H1 (cell line): ENCODE measurements around the gene MAPK13. TPM values are rescaled to one million over a fixed set of nuclear protein-coding genes. Genes with fewer than 3 reads are reported as not detected.

ENCODE experiments used
- CTCF ChIA-PET: fragments of 300-600 bp; sonication (Branson Sonifier 250); formaldehyde crosslinking; loops from one replicate; lab custom pipeline; 2021; ENCODE audit not compliant: partially characterized antibody; lab: Charles Lee
- POLR2A ChIA-PET: fragments of 300-600 bp; sonication (Branson Sonifier 250); formaldehyde crosslinking; loops from one replicate; lab custom pipeline; 2021; ENCODE audit warnings: inconsistent platforms; ENCODE audit not compliant: partially characterized antibody; lab: Charles Lee
- DNase-seq, 2 experiments: peaks; one replicate each; pipeline versions ENCODE4 v3.0.0 to v3.0.0-alpha.2; 2010 to 2022; ENCODE audit warnings: low spot score in 2 of 2, low read depth in 1 of 2, mixed read lengths in 1 of 2
- FAIRE-seq: peaks from 2 replicates; lab custom pipeline; 2011; peaks lifted over from hg19 to GRCh38; lab: Jason Lieb, UNC
- H2AFZ ChIP-seq: 2 replicates; pipeline ENCODE4 v1.8.1; 2012; ENCODE audit warnings: low read length, inconsistent platforms
- H2AK5ac ChIP-seq: 2 replicates; pipeline ENCODE4 v1.6.1; 2013; ENCODE audit warnings: low read depth, low read length
- H2BK120ac ChIP-seq: replicated peaks from 2 replicates; pipeline ENCODE3; 2013; ENCODE audit warnings: low read depth, low read length, inconsistent platforms
- H2BK12ac ChIP-seq: 2 replicates; pipeline ENCODE4 v1.6.1; 2013; ENCODE audit warnings: low read depth, low read length
- H2BK15ac ChIP-seq: 2 replicates; pipeline ENCODE4 v1.6.1; 2013; ENCODE audit warnings: low read length
- H2BK20ac ChIP-seq: 2 replicates; pipeline ENCODE4 v1.6.1; 2013; ENCODE audit warnings: low read length
- H2BK5ac ChIP-seq: 2 replicates; pipeline ENCODE4 v1.6.1; 2013; ENCODE audit warnings: low read depth, low read length
- H3K14ac ChIP-seq: 2 replicates; pipeline ENCODE4 v1.6.1; 2013; ENCODE audit warnings: inconsistent platforms; ENCODE audit not compliant: insufficient read length
- H3K18ac ChIP-seq: 2 replicates; pipeline ENCODE4 v1.6.1; 2013; ENCODE audit warnings: low read length; ENCODE audit errors: extremely low read depth
- H3K23ac ChIP-seq: 2 replicates; pipeline ENCODE4 v1.6.1; 2013; ENCODE audit warnings: inconsistent platforms; ENCODE audit not compliant: insufficient read length
- H3K23me2 ChIP-seq: 2 replicates; pipeline ENCODE4 v1.6.1; 2013; ENCODE audit warnings: low read depth, low read length
- H3K27ac ChIP-seq: 2 replicates; pipeline ENCODE4 v1.6.1; 2011; ENCODE audit warnings: low read depth, low read length, inconsistent platforms
- H3K27me3 ChIP-seq, 4 experiments: replicated peaks in 1 of 4; 1 replicate in 1 of 4; 2 replicates in 3 of 4; pipeline versions ENCODE4 v1.6.1 to v1.8.1; 2011 to 2013; ENCODE audit warnings: low read length in 3 of 4, mild to moderate bottlenecking in 3 of 4, inconsistent platforms in 2 of 4, mixed read lengths in 2 of 4, moderate library complexity in 1 of 4; ENCODE audit not compliant: control insufficient read depth in 3 of 4, insufficient read depth in 3 of 4; ENCODE audit errors: extremely low read depth in 1 of 4
- H3K36me3 ChIP-seq, 4 experiments: 2 replicates each; pipeline versions ENCODE4 v1.6.1 to v1.8.1; 2011 to 2013; ENCODE audit warnings: mild to moderate bottlenecking in 4 of 4, low read length in 3 of 4, moderate library complexity in 2 of 4, control low read depth in 1 of 4, inconsistent platforms in 1 of 4; ENCODE audit not compliant: insufficient read depth in 4 of 4, control insufficient read depth in 2 of 4
- H3K4ac ChIP-seq: replicated peaks from 2 replicates; pipeline ENCODE3; 2013; ENCODE audit warnings: low read length, low read depth, mixed read lengths, inconsistent platforms; ENCODE audit not compliant: insufficient read length
- H3K4me1 ChIP-seq, 4 experiments: replicated peaks in 1 of 4; 1 replicate in 1 of 4; 2 replicates in 3 of 4; pipeline versions ENCODE4 v1.6.1 to v1.8.1; 2011 to 2013; ENCODE audit warnings: low read length in 3 of 4, inconsistent platforms in 2 of 4, mixed read lengths in 1 of 4; ENCODE audit not compliant: insufficient read depth in 4 of 4, control insufficient read depth in 3 of 4
- H3K4me2 ChIP-seq, 2 experiments: 2 replicates each; pipeline versions ENCODE4 v1.6.1 to v1.8.1; 2011 to 2013; ENCODE audit warnings: low read depth in 2 of 2, low read length in 2 of 2, control low read depth in 1 of 2, inconsistent platforms in 1 of 2, mild to moderate bottlenecking in 1 of 2; ENCODE audit not compliant: insufficient read depth in 1 of 2
- H3K4me3 ChIP-seq, 4 experiments: fragments of 200-600, 300-600 bp in 1 of 4; sonication (generic), shearing (Covaris generic), sonication (Bioruptor Twin) in 1 of 4; 2 replicates each; pipeline versions ENCODE4 v1.5.1 to v1.8.1; 2011 to 2016; ENCODE audit warnings: low read length in 4 of 4, low read depth in 3 of 4, control low read depth in 2 of 4, inconsistent platforms in 2 of 4, mild to moderate bottlenecking in 2 of 4, mixed read lengths in 1 of 4, moderate library complexity in 1 of 4; ENCODE audit not compliant: insufficient read depth in 2 of 4; ENCODE audit errors: extremely low read depth in 1 of 4
- H3K56ac ChIP-seq: replicated peaks from 2 replicates; pipeline ENCODE3; 2013; ENCODE audit warnings: low read depth, mild to moderate bottlenecking, mixed read lengths, low read length, inconsistent platforms; ENCODE audit not compliant: insufficient read length
- H3K79me1 ChIP-seq: 2 replicates; pipeline ENCODE4 v1.6.1; 2013; ENCODE audit warnings: low read depth, low read length, control low read depth
- H3K79me2 ChIP-seq, 2 experiments: 2 replicates each; pipeline versions ENCODE4 v1.6.1 to v1.8.1; 2012 to 2013; ENCODE audit warnings: low read length in 2 of 2, mild to moderate bottlenecking in 2 of 2, inconsistent platforms in 1 of 2; ENCODE audit not compliant: insufficient read depth in 2 of 2, control insufficient read depth in 1 of 2
- H3K9ac ChIP-seq, 4 experiments: replicated peaks in 1 of 4; 1 replicate in 1 of 4; 2 replicates in 3 of 4; pipeline versions ENCODE4 v1.6.1 to v1.8.1; 2011 to 2013; ENCODE audit warnings: low read depth in 3 of 4, low read length in 3 of 4, control low read depth in 2 of 4, mild to moderate bottlenecking in 2 of 4, moderate library complexity in 2 of 4, inconsistent platforms in 1 of 4; ENCODE audit errors: extremely low read depth in 1 of 4
- H3K9me3 ChIP-seq, 2 experiments: 2 replicates each; pipeline versions ENCODE4 v1.6.1 to v1.8.1; 2012 to 2013; ENCODE audit warnings: mild to moderate bottlenecking in 2 of 2, moderate library complexity in 2 of 2, control low read depth in 1 of 2, inconsistent platforms in 1 of 2, low read depth in 1 of 2, low read length in 1 of 2, mixed read lengths in 1 of 2; ENCODE audit not compliant: insufficient read depth in 2 of 2
- H4K20me1 ChIP-seq, 2 experiments: replicated peaks in 1 of 2; 2 replicates each; pipeline versions ENCODE3 to v1.8.1; 2011 to 2013; ENCODE audit warnings: inconsistent platforms in 2 of 2, low read length in 2 of 2, mild to moderate bottlenecking in 1 of 2; ENCODE audit not compliant: insufficient read depth in 2 of 2, control insufficient read depth in 1 of 2
- H4K5ac ChIP-seq: 2 replicates; pipeline ENCODE4 v1.6.1; 2013; ENCODE audit warnings: low read length, low read depth, mixed read lengths, inconsistent platforms; ENCODE audit not compliant: insufficient read length
- H4K8ac ChIP-seq: 2 replicates; pipeline ENCODE4 v1.8.0; 2013; ENCODE audit warnings: mild to moderate bottlenecking, moderate library complexity, low read length, inconsistent platforms; ENCODE audit not compliant: insufficient read depth; ENCODE audit errors: extremely low read depth
- H4K91ac ChIP-seq: replicated peaks from 2 replicates; pipeline ENCODE3; 2013; ENCODE audit warnings: low read length, mixed read lengths, inconsistent platforms; ENCODE audit not compliant: insufficient read length
- ASH2L ChIP-seq: fragments of 200-600, 300-600 bp; sonication (generic); IDR thresholded peaks from one replicate; pipeline ENCODE4 v1.7.1; 2017; ENCODE audit warnings: low read length
- BRCA1 ChIP-seq: IDR thresholded peaks from 2 replicates; pipeline ENCODE4 v1.6.1; 2012; ENCODE audit warnings: low read depth, low read length, improper control_type of control experiment
- CEBPB ChIP-seq: IDR thresholded peaks from 2 replicates; pipeline ENCODE4 v1.6.1; 2012; ENCODE audit warnings: low read depth, low read length
- CHD2 ChIP-seq: IDR thresholded peaks from 2 replicates; pipeline ENCODE4 v1.6.1; 2012; ENCODE audit warnings: low read length, improper control_type of control experiment
- GABPA ChIP-seq: IDR thresholded peaks from 2 replicates; pipeline ENCODE4 v1.6.1; 2011; ENCODE audit warnings: mild to moderate bottlenecking, low read length, moderate library complexity, borderline replicate concordance; ENCODE audit not compliant: insufficient read depth
- HDAC6 ChIP-seq: IDR thresholded peaks from one replicate; pipeline ENCODE4 v1.7.1; 2012; ENCODE audit warnings: low read depth, mild to moderate bottlenecking, inconsistent platforms, low read length, moderate library complexity
- JUN ChIP-seq: IDR thresholded peaks from 2 replicates; pipeline ENCODE4 v1.6.1; 2011; ENCODE audit warnings: low read depth, mild to moderate bottlenecking, improper control_type of control experiment, low read length
- MAFK ChIP-seq: IDR thresholded peaks from 2 replicates; pipeline ENCODE4 v1.6.1; 2012; ENCODE audit warnings: low read depth, mild to moderate bottlenecking, improper control_type of control experiment, low read length
- NANOG ChIP-seq: IDR thresholded peaks from 2 replicates; pipeline ENCODE4 v1.6.1; 2011; ENCODE audit warnings: low read length, low read depth, mild to moderate bottlenecking, inconsistent platforms; ENCODE audit not compliant: insufficient read depth, poor library complexity, severe bottlenecking
- RAD21 ChIP-seq, 2 experiments: IDR thresholded peaks in 1 of 2; conservative IDR thresholded peaks in 1 of 2; 2 replicates each; pipeline ENCODE4 v1.6.1; 2011; ENCODE audit warnings: low read depth in 2 of 2, low read length in 2 of 2, improper control_type of control experiment in 1 of 2, inconsistent platforms in 1 of 2, mild to moderate bottlenecking in 1 of 2, moderate library complexity in 1 of 2
- RBBP5 ChIP-seq: IDR thresholded peaks from 2 replicates; pipeline ENCODE4 v1.7.1; 2012; ENCODE audit warnings: low read depth, mild to moderate bottlenecking, inconsistent platforms, low read length, moderate library complexity, borderline replicate concordance
- SIX5 ChIP-seq: IDR thresholded peaks from 2 replicates; pipeline ENCODE4 v1.6.1; 2011; ENCODE audit warnings: mild to moderate bottlenecking, low read depth, low read length
- SUZ12 ChIP-seq: fragments of 200-600 bp; sonication (generic); IDR thresholded peaks from 2 replicates; pipeline ENCODE4 v1.6.1; 2012; ENCODE audit warnings: mild to moderate bottlenecking, inconsistent platforms, low read length, moderate library complexity, mixed read lengths
- WGBS, 2 experiments: shearing (Covaris generic) in 1 of 2; methylation state at CpG; one replicate each; pipeline versions ENCODE4 v1.1.6 to v1.1.7; 2013 to 2015; ENCODE audit warnings: low lambda C conversion rate in 2 of 2, mixed read lengths in 2 of 2, inconsistent platforms in 1 of 2, low coverage in 1 of 2, missing lambda C conversion rate in 1 of 2; ENCODE audit not compliant: insufficient replicate concordance in 2 of 2, insufficient coverage in 1 of 2, insufficient read length in 1 of 2; ENCODE audit errors: extremely low coverage in 1 of 2, missing lambda C conversion rate in 1 of 2; 5-methylcytosine and 5-hydroxymethylcytosine counted together
- polyA plus RNA-seq, 7 experiments: library from polyadenylated mRNA; depleted of rRNA in 3 of 7; stranded (reverse) in 5 of 7; unstranded in 2 of 7; fragments of >200 nt in 5 of 7; fragments of 200-250 nt in 2 of 7; gene quantifications; 1 replicate in 5 of 7; 2 replicates in 1 of 7; 4 replicates in 1 of 7; pipeline versions ENCODE4 v1.2.1 to v1.2.3, GENCODE V29; 2011 to 2013; ENCODE audit warnings: missing spikeins in 2 of 7, mixed read lengths in 2 of 7
- total RNA-seq: library from RNA; stranded (reverse); fragmentation: NEBNext Ultra II Directional; extraction: Animal tissue kit (Norgen Biotek cat#: 25700); gene quantifications from 2 replicates; pipeline ENCODE4 v1.2.1, GENCODE V29; 2021
- TF ChIP-seq, protein P1 (sequence below): IDR thresholded peaks from 2 replicates; pipeline ENCODE4 v1.6.1; 2012; ENCODE audit warnings: inconsistent platforms

Gene MAPK13
- total and polyA plus RNA-seq, 2 of the 8 experiments (the other 6 are each of a cell fraction or from before 2014, with no cell fraction given), result 10.1 to 14.1 TPM

DNA sequence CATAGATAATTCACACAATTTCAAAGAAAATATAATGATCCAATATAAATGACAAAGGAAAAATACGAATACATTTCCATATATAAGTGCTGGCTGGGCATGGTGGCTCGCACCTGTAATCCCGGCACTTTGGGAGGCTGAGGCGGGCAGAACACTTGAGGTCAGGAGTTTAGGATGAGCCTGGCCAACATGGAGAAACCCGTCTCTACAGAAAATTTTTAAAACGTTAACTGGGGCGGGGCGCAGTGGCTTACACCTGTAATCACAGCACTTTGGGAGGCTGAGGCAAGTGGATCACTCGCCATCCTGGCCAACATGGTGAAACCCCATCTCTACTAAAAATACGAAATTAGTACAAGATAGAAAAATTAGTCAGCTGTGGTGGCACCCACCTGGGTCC is 14.9 kb upstream of the MAPK13 start:
- no peak for FAIRE-seq
- Histone ChIP-seq H3K9me3 (no peaks in the 10 kb centered on the region), H2AFZ (no peak overlapping the region), H2BK12ac (no peak overlapping the region), H3K18ac (no peak overlapping the region), H3K36me3 (no peaks in the 10 kb centered on the region; a peak in 1 of 8 replicates), H3K4me3 (no peak overlapping the region), H4K8ac (no peak overlapping the region), H3K79me2 (no peaks in the 10 kb centered on the region), H3K4ac (no peak overlapping the region), H4K5ac (no peak overlapping the region), H2AK5ac (no peak overlapping the region), H3K79me1 (no peaks in the 10 kb centered on the region), H3K27ac (no peak overlapping the region), H3K27me3 (no peaks in the 10 kb centered on the region), H4K91ac (no peak overlapping the region), H3K23me2 (no peaks in the 10 kb centered on the region), H4K20me1 (peaks cover 0 to 2% of the 10 kb centered on the region in 2 experiments), H3K4me1 (peaks cover 0 to 6% (median 1%) of the 10 kb centered on the region in 4 experiments; a peak in 4 of 7 replicates), H3K4me2 (no peak overlapping the region), H3K14ac (no peak overlapping the region), H2BK15ac (no peak overlapping the region), H3K23ac (no peak overlapping the region), H2BK5ac (no peak overlapping the region), H3K9ac (no peak overlapping the region), H3K56ac (no peak overlapping the region), H2BK120ac (no peak overlapping the region), H2BK20ac (no peak overlapping the region)
- POLR2A ChIA-PET, result no interaction called here
- DNase-seq, result no peak
- TF ChIP-seq BRCA1, result no peak
- TF ChIP-seq JUN, result no peak
- TF ChIP-seq CHD2, result no peak
- no peak for TF ChIP-seq MAFK
- TF ChIP-seq NANOG, result no peak
- no peak for TF ChIP-seq SIX5
- no peak for TF ChIP-seq RBBP5
- TF ChIP-seq SUZ12, result no peak
- no peak for TF ChIP-seq RAD21 (IDR thresholded peaks at IDR 0.05 in 1 of 2, conservative IDR thresholded peaks at IDR 0.05 in 1 of 2; ENCODE audit: low read depth in 2 of 2, low read length in 2 of 2)
- TF ChIP-seq, protein P1, sequence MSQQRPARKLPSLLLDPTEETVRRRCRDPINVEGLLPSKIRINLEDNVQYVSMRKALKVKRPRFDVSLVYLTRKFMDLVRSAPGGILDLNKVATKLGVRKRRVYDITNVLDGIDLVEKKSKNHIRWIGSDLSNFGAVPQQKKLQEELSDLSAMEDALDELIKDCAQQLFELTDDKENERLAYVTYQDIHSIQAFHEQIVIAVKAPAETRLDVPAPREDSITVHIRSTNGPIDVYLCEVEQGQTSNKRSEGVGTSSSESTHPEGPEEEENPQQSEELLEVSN, result no peak
- TF ChIP-seq GABPA, result no peak
- no peak for TF ChIP-seq ASH2L
- TF ChIP-seq CEBPB, result no peak
- no peak for TF ChIP-seq HDAC6
- CTCF ChIA-PET, result interaction anchor here (1.3 to 1.4 kb wide), 2 partner anchors 11 to 23 kb away, joined by 3 to 4 read pairs; no protein-coding TSS in a partner anchor
- 89% methylated on average over 10 of the region's 10 CpGs; no CpG with 5 or more reads in 1 of the 2 experiments for WGBS, 2 experiments
